ENCODE measurements around the gene CACNA2D4. TPM values are rescaled to one million over a fixed set of nuclear protein-coding genes. Genes with fewer than 3 reads are reported as not detected.

The CACNA2D4 gene
- total and polyA plus RNA-seq, 2 of the 13 experiments (the other 11 are each of a cell fraction or from before 2014, with no cell fraction given) = 14.2 to 136 TPM

DNA sequence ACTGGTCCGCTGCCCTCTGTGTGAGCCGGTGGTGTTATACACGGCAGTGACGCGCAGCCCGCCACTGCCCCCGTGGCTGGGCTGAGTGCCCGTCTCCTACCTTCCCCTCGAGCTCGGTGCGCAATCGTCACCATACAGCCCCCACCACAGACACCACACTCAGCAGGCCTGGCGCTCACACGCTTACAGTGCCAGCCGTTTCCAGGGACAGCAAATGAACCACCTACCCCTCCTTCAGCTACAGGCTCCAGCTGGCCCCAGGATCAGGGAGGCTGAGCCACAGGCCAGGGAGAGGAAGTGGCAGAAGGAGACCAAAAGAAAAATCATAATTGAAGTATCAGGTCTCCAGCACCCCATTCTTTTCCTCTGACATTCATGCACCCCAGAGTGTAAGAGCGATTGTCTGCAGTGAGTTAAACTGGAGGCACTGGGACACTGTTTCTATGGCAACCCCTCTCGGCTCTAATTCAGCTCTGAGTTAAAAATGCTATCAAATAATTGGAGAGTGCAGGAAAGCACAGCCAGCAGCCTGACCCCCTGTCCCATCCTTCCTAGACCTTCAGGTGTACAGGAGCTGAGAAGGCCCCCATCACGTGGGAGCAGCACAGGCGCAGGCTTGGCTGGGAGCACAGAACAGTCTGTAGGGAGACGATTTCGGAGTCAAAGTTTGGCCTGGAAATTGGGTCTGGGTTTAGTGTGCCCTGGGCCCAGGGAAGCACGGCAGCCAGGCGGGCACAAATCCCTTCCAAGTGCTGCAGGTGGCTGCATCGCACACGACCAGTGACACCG is 80.1 kb downstream of the CACNA2D4 start (continued):
- TF ChIP-seq, protein P1, sequence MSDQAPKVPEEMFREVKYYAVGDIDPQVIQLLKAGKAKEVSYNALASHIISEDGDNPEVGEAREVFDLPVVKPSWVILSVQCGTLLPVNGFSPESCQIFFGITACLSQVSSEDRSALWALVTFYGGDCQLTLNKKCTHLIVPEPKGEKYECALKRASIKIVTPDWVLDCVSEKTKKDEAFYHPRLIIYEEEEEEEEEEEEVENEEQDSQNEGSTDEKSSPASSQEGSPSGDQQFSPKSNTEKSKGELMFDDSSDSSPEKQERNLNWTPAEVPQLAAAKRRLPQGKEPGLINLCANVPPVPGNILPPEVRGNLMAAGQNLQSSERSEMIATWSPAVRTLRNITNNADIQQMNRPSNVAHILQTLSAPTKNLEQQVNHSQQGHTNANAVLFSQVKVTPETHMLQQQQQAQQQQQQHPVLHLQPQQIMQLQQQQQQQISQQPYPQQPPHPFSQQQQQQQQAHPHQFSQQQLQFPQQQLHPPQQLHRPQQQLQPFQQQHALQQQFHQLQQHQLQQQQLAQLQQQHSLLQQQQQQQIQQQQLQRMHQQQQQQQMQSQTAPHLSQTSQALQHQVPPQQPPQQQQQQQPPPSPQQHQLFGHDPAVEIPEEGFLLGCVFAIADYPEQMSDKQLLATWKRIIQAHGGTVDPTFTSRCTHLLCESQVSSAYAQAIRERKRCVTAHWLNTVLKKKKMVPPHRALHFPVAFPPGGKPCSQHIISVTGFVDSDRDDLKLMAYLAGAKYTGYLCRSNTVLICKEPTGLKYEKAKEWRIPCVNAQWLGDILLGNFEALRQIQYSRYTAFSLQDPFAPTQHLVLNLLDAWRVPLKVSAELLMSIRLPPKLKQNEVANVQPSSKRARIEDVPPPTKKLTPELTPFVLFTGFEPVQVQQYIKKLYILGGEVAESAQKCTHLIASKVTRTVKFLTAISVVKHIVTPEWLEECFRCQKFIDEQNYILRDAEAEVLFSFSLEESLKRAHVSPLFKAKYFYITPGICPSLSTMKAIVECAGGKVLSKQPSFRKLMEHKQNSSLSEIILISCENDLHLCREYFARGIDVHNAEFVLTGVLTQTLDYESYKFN (CRISPR knock-in tag; conservative IDR thresholded peaks at IDR 0.05) = no peak
- TF ChIP-seq, protein P2, sequence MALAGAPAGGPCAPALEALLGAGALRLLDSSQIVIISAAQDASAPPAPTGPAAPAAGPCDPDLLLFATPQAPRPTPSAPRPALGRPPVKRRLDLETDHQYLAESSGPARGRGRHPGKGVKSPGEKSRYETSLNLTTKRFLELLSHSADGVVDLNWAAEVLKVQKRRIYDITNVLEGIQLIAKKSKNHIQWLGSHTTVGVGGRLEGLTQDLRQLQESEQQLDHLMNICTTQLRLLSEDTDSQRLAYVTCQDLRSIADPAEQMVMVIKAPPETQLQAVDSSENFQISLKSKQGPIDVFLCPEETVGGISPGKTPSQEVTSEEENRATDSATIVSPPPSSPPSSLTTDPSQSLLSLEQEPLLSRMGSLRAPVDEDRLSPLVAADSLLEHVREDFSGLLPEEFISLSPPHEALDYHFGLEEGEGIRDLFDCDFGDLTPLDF (CRISPR knock-in tag; IDR thresholded peaks at IDR 0.05) = no peak
- no peak for TF ChIP-seq LCORL (IDR thresholded peaks at IDR 0.05)
- TF ChIP-seq LCORL (CRISPR knock-in tag; IDR thresholded peaks at IDR 0.05) = peak; percentile 7
- no peak for TF ChIP-seq ZNF33B (CRISPR knock-in tag; IDR thresholded peaks at IDR 0.05)
- no peak for TF ChIP-seq TRIM24 (CRISPR knock-in tag; IDR thresholded peaks at IDR 0.05)
- TF ChIP-seq U2AF2 (IDR thresholded peaks at IDR 0.05; ENCODE audit: low read depth, low read length) = no peak
- no peak for TF ChIP-seq CHD4 (IDR thresholded peaks at IDR 0.05; ENCODE audit: borderline replicate concordance, low read length)
- TF ChIP-seq ZNF460 (CRISPR knock-in tag; IDR thresholded peaks at IDR 0.05; ENCODE audit: borderline replicate concordance) = no peak
- TF ChIP-seq, protein P3, sequence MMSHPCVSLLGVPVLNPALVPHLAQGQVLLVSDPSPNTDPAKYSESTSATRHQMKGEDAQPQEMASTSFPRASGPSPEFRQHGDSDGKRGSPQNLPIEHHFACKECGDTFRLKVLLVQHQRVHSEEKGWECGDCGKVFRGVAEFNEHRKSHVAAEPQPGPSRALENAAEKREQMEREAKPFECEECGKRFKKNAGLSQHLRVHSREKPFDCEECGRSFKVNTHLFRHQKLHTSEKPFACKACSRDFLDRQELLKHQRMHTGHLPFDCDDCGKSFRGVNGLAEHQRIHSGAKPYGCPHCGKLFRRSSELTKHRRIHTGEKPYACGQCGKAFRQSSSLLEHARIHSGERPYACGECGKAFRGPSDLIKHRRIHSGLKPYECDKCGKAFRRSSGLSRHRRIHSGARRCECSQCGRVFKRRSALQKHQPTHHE (CRISPR knock-in tag; IDR thresholded peaks at IDR 0.05; ENCODE audit: borderline replicate concordance) = no peak
- TF ChIP-seq, protein P4, sequence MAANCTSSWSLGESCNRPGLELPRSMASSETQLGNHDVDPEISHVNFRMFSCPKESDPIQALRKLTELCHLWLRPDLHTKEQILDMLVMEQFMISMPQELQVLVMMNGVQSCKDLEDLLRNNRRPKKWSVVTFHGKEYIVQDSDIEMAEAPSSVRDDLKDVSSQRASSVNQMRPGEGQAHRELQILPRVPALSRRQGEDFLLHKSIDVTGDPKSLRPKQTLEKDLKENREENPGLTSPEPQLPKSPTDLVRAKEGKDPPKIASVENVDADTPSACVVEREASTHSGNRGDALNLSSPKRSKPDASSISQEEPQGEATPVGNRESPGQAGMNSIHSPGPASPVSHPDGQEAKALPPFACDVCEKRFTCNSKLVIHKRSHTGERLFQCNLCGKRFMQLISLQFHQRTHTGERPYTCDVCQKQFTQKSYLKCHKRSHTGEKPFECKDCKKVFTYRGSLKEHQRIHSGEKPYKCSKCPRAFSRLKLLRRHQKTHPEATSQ (CRISPR knock-in tag; IDR thresholded peaks at IDR 0.05; ENCODE audit: borderline replicate concordance) = no peak
- TF ChIP-seq TEAD3 (CRISPR knock-in tag; optimal IDR thresholded peaks at IDR 0.05; ENCODE audit: borderline replicate concordance) = no peak
- no peak for TF ChIP-seq ZNF207 (IDR thresholded peaks at IDR 0.05; ENCODE audit: borderline replicate concordance)
- TF ChIP-seq, protein P5, sequence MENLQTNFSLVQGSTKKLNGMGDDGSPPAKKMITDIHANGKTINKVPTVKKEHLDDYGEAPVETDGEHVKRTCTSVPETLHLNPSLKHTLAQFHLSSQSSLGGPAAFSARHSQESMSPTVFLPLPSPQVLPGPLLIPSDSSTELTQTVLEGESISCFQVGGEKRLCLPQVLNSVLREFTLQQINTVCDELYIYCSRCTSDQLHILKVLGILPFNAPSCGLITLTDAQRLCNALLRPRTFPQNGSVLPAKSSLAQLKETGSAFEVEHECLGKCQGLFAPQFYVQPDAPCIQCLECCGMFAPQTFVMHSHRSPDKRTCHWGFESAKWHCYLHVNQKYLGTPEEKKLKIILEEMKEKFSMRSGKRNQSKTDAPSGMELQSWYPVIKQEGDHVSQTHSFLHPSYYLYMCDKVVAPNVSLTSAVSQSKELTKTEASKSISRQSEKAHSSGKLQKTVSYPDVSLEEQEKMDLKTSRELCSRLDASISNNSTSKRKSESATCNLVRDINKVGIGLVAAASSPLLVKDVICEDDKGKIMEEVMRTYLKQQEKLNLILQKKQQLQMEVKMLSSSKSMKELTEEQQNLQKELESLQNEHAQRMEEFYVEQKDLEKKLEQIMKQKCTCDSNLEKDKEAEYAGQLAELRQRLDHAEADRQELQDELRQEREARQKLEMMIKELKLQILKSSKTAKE (CRISPR knock-in tag; IDR thresholded peaks at IDR 0.05; ENCODE audit: borderline replicate concordance) = no peak; the same call in 1 of the 2 replicates
- no peak for TF ChIP-seq ZNF569 (CRISPR knock-in tag; IDR thresholded peaks at IDR 0.05; ENCODE audit: borderline replicate concordance)
- TF ChIP-seq PITX1 (CRISPR knock-in tag; IDR thresholded peaks at IDR 0.05) = no peak
- peak; percentile 80 for TF ChIP-seq ZBTB38 (CRISPR knock-in tag; IDR thresholded peaks at IDR 0.05)
